Measurements from ENCODE around the gene PPP1R1A.
A peak's percentile ranks its signal among the peaks of the same experiment; 100 is the strongest.

The PPP1R1A gene

DNA sequence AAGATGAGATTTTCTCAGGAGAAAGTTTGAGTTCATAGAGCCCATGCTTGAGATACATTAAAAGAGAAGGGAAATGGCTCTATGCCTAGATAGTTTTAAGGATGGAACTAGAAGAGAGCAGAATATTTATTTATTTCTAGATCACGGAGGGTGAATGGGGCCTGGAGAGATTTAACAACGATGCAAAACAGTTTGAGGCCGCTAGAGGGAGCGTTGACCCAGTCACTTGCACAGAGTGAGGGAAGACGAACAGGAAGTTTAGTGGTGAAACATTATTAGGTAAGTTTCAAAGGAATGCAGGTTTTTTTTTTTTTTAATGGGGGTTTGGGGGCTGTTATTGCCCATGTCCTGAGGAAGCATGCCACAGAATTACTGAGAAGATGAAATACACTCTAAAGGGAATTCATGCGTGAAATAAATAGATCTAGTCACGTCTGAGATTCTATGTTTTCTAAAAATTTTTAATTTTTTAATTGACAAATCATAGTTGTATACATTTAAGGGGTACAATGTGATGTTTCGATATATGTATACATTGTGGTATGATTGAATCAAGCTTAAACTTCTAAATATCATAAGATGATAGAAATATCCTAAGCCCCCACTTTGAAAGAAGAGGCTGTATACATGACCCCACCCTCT, 14.8 kb upstream of the PPP1R1A start:
- DNase-seq: peak; percentile 80

DNA sequence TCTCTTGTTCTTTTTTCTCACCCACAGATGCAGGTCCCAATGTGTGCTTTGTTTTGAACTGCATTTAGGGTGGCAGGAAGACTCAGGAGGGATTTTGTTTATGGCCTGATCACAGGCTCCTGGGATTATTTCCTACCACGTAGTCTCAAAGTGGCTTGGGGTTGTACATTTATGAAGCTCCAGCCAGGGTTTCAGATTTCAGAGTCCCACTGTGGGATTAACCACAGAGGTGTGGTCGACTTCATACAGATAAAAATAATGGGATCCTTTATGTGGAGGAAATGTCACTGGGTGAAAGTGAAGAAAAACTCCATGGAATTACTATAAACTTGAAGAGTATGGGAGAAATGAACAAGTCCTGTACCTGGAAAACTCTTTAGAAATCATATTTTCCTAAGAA, 14.2 kb upstream of the PPP1R1A start:
- DNase-seq: peak; percentile 16

DNA sequence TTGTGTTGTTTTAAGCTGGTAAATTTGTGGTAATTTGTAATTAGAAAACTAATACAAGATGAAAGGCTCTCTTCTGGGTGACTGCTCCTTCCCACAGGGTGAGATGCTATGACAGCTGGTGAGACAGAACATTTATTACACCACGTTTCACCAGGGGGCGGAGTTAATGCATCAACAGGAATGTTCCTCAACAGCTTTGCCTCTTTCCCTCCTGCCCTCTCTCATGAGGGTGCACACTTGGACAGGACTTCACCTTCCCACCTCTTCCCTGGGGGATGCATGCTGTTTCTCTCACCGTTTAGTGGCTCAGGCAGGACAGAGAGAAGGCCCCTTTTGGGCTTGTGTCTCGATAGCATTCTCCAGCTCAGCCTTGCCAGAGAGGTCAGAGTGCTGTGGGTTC, 13.4 kb upstream of the PPP1R1A start:
- peak; percentile 65 for DNase-seq

DNA sequence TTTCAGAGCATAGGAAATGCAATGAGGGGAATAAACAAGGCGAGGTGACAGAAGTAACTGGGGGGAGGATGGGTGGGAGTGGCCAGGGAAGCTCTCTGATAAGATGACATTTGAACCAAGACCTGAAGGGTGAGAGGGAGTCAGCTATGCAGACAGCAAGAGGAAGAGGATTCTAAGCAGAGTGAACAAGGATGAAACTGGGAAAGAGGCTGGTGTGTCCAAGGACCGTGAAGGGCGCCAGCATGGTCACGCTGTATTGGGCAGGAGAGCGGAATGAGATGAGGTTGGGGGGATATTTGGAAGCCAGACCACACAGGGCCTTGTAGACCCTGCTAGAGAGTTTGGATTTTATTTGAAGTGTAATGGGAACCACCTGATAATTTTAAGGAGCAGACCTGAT, 10.5 kb upstream of the PPP1R1A start:
- DNase-seq: no peak

DNA sequence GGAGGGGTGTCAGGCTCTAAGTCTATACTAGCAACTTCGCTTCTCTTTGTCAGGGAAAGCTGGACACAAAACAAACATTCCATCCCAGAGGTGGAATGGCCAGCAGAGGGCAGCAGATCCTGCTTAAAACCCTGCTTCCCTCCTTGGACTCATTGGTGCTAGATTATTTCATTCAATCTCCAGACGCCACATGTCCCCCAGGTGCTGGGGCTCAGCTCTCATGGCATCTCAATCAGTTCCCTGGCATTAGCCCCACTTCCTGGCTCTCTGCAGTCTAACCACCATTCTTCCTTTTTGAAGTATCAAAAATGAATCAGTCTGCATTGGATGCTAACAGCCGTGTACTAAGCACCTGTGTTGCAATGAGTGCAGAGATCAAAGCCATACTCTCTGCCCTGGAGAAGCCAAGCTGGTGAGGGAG, 8.1 kb upstream of the PPP1R1A start:
- DNase-seq: peak; percentile 91

DNA sequence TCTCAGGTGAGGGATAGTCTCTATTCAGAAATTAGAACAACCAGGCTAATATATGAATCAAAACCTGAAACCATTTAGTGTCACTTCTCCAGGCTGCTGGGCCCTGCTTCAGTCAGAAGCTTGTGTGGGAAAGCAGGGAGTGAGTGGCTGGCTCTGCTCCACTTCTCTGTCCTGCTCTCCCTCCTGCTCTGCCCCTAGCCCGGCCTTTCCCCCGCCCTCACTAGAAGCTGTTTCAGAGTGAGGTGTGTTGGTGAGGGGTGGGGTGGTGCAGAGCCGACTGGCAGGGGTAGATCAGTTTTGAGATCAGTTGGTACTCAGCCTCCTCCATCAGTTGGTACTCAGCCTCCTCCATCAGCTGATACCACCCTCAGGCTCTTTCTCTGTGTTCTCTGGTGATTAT, 7.0 kb upstream of the PPP1R1A start:
- no peak for DNase-seq

DNA sequence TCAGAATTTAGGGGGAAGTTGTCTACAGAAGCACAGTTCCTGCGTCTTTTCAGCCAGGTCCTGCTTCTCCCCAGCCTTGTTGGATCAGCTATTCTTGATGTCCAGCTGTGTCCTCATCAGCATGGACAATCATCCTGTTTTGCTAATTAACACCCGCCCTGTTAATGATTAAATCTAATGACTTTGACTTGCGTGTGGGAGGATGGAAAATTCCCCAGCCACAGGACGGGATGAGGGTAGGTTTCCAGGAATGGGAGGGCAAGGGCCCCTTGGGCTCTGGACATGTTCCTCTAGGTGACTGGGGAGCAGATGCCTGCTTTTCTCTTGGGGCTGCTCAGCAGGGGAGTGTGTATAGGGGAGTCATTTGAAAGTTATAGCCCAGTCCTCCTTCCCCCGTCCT, 5.3 kb upstream of the PPP1R1A start:
- no peak for DNase-seq

DNA sequence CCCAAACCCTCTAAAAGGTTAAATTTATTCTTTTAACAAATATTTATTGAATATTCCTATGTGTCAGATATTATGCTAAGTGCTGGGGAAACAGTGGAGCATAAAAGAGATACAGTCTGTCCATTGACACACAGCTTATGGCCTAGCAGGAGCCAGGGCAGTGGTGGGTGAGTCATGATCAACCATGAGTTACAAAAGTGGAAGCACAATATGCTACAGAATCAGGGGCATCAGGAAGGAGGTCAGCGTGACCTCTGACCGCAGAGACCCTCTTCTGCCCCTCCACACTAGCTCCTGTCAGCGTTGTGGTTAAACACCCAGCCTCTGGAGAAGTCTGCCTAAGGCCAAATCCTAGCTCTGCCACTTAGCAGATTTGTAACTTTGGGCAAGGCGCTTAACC, 4.7 kb upstream of the PPP1R1A start:
- peak; percentile 64 for DNase-seq

DNA sequence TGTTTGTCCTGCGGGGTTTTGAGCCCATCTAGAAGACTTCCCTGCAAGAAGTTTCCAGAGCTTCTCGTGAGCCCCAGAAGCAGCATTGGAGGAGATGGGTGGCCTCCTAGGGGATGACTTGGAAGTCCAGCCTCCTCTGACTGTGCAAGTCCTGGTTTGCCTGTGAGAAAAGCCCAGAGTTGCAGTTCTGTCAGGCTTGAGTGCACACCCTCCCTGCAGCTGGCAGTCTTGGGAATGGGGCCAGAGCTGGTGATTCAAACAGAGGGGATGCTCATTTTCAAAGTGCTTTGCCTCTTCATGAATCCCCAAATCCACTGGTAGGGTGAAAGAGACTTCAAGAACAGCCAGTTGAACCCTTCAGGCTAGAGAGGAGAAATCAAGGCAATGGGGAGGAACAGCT, 3.9 kb upstream of the PPP1R1A start:
- no peak for DNase-seq

DNA sequence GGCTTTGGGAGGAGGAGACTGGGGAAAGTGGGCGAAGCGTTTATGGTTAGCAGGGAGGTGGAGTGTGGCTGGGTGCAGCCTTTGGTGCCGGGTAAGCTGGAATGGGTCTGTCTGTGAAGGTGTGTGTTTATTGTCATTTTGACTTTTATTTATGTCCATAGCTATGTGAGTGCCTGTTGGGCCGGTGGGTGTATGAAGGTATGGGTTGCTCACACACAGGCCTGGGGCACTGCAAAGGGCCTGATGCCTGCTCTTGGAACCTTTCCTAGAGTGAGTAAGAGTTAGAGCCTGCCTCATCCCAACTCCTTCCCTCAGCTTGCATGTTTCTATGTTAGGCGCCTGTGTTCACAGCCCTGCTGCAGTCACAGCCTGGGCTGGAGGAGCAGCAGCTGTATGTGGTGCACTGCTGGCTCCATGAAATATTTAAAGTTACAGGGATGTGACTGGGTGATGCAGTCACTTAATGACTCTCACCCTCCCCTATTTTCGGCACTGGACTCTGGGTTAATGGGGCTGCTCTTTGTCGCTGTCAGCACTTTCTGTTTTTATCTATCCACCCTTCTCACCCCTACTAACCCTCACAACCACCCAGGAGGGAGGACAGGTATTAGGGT, 2.6 kb upstream of the PPP1R1A start:
- DNase-seq: peak; percentile 67

DNA sequence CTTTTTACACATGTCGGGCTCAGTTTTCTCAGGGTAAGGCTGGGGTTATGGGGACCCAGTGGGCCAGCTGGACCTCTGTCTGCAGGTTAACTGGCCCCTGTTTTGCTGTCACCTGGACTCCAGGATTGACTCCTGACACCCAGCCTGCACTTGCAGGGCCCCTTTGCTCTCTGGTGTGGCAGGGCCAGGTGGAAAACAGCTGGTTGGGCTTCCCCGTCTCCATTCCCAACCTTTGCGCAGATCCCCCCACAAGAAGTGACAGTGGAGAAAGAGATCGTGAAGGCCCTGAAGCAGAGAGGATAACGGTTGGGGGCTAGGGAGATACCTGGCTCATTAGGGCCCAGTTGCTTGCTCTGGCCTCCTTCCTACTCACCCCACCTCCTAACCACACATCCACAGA, 1.5 kb upstream of the PPP1R1A start:
- DNase-seq: no peak

DNA sequence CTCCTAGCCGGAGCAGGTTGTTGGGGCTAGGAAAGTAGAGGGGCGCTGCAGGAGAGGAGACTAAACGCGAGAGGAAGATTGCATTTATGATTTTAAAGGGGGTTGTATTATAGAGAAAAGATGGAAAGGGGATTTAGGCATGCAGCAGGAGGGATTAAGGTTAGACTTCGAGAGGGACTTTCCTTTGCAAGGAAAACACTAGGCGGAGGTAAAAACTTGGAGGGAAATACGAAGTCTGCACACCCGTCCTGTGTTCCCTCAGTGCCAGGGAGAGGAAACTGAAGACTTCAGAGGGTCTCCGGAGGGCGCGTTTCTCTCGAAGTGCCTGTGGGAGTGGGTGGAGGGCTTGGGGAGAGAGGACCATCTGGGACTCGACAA, 420 bp upstream of the PPP1R1A start:
- DNase-seq: no peak

DNA sequence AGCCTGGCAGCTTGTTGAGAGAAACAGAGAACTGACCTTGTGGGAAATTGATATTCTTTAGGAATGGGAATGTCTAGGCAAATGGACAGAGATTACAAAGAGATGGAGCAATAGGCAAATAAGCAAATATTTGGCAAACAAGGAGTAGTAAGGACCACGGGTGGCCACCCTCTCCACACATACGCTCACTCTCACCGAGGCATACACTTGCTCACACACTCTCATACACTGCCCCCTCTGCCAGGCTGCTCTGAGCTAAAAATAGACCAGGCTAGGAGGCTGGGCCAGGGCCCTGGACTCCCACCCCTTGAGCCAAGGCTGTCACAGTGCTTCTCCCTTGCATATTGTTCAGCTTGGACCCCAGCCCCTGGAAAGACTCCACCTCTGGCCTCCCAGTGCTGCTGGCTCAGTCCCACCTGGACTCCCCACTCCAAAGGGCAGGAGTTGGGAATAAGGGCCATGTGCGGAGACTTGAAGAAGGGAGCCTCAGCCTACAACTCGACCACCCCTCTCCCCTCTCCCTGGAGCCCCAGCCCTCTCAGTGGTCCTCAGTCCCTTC, 1.1 kb downstream of the PPP1R1A start:
- no peak for DNase-seq

DNA sequence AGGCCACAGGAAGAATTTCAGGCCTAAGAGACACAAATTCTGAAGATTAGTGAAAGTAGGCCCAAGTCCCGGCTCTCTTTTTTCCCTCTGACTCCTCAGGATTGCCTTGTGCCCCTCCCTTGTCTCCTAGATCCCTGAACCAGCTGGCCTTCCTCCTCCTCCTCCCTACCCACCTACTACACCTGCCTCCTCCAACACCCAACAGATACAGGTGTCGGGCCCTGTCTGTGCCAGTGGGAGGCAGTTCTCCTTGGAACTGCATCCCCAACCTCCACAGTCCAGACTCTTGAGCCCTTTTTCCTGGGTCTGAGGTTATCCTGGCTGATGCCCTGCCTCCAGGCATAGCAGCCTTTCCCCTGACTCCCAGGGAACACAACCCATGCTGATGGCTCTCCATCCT, 1.8 kb downstream of the PPP1R1A start:
- DNase-seq: no peak

DNA sequence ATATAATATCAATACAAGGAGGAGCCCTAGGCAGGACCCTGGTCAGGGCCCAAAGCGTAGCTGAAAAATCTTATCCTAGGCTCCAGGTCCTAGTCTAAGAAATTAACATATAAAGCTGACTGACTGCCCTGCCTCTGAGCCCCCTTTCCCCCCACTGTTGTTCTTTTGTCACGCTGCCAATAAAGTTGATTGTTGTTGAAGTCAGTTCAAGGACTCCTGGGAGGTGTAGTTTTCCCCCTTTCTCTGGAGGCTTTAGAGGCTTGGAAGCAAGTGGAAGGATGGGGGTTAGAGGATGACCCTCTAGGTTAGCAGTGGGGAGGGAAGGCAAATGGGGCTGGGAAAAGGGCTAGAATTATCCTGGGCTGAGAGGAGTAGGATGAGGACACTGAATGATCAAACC, 3.2 kb downstream of the PPP1R1A start:
- DNase-seq: no peak

DNA sequence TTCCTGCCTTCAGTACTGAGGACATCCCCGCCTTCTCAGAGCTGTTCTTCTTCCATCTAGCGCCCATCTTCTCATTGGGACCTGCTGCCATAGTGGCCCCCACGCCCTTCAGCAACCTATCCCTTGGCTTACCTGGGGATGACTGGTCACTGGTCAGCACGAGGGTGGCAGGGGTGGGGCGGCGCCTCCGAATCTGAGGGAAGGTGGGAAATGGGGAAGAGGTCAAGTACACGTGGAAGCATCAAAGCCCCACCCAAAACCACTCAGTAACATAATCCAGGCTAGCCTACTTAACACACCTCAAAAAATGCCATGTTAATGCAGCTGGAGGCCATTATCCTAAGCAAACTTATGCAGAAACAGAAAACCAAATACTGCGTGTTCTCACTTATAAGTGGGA, 4.3 kb downstream of the PPP1R1A start:
- DNase-seq: no peak

DNA sequence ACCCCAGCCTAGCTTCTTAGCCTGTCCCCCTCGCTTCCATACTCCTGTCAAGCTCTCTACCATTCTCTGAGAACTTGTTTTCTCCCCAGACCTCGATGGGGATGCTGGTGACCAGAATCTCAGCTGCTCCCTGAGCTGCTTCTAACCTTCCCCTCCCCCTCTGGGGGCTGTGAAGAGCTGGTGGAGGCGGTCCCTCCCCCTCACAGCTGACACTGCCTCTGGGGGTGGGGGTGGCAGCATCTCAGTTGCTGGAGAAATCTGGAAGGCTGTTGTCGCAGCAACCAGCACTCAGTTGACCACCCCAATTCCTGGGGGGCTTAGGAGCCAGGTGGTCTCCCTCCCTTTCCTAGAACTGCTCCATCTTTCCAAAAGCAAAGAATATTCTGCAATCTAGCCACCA, 4.7 kb downstream of the PPP1R1A start:
- no peak for DNase-seq

DNA sequence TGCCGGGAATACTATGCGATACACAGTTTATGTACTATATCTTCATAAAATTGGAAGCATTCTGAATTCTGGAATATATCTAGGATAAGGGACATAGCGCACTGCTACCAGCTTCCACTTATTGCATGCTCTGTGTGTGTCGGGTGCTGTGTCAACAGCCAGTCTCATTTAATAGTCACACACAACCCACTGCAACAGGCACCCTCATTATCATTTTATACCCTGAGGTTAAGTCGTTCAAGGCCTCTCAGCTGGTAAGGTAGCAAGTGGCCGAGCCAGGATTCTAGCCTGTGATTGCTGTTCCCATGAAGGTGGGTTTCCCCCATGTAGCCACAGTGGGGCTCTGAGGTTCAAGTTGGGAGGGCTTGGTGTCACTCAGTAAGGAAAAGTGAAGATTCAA, 7.0 kb downstream of the PPP1R1A start:
- DNase-seq: no peak

DNA sequence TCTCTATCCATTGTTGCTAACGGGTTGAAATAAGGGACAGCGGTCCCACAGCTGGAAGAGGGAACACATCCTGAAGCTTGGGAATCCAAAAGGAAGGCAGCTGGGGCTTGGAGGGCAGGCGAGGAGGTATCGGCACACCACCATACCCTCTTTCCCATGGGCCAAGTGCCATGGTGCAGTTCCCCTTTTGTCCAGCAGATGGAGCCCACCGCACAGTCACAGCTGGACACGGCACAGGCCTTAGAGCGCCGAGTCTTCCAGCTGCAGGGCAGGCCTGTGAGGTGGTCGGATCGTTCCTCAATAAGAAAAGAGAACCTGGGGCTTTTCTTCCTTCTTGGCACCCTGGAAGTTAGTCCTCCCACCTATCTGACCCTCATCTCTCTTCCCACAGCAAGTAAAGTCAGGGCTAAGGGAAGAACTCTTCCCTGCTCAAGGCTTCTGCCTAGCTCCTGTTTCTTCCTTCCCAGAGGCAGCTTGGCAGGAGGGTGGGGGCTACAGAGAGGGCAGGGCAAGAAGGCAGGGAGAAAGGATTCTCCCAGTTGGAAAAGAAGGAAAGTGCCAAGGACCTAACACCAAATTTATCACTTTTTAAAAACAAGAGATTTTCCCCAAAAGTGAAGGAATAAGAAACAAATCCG, 8.6 kb downstream of the PPP1R1A start:
- DNase-seq: peak; percentile 96

DNA sequence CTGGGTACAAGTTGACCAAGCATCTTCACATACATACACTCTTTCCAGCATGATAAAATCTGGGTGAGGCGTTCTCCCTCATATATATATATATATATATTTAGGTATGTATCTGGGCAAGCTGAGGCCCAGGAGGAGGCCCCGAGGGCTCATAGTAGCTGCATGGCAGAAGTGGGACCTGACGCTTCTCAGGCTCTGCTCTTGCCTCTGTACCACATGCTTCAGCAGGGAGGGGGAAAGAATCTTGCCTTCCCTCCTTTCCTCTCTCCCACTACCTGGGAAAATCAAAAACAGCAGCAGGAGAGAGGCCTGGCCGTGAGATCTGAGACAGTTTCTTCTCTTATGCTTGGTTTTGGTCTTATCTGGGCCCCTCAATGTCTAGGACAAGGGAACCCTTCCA, 9.2 kb downstream of the PPP1R1A start:
- DNase-seq: no peak

DNA sequence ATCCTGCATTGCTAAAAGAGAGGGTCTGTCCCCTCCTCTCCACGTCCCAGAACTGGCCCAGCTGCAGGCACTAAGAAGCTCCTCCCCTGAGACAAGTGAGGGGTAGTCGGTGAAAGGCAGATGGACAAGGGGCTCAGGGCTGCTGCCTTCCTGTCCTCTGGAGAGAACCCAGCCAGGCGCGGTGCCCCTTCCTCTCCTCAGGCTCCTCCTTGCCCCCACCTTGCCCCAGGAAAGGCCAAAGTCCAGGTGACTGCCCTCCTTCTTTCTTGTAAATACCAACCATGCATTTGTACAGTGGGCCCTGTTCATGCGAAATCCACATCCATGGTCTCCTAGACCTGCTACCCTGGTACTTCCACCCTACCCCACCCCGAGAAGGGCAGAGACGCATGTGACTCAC, 9.7 kb downstream of the PPP1R1A start:
- DNase-seq: no peak

DNA sequence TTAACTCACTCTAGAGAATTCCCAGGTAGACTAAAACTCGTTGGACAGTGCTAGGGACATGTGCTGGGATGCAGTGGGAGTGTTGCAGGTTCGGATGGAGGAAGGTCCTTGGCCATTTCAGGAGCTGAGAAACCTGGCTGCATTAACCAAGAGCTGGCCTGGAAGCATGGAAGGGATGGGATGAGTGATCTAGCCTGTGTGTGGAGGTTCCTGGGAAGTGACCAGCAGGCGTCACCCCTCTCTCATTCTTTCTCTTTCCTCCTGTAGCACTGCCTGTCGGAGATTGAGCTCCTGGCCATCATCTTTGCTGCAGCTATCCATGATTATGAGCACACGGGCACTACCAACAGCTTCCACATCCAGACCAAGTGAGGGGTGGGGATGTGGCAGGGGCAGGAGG, 15.6 kb downstream of the PPP1R1A start:
- no peak for DNase-seq

DNA sequence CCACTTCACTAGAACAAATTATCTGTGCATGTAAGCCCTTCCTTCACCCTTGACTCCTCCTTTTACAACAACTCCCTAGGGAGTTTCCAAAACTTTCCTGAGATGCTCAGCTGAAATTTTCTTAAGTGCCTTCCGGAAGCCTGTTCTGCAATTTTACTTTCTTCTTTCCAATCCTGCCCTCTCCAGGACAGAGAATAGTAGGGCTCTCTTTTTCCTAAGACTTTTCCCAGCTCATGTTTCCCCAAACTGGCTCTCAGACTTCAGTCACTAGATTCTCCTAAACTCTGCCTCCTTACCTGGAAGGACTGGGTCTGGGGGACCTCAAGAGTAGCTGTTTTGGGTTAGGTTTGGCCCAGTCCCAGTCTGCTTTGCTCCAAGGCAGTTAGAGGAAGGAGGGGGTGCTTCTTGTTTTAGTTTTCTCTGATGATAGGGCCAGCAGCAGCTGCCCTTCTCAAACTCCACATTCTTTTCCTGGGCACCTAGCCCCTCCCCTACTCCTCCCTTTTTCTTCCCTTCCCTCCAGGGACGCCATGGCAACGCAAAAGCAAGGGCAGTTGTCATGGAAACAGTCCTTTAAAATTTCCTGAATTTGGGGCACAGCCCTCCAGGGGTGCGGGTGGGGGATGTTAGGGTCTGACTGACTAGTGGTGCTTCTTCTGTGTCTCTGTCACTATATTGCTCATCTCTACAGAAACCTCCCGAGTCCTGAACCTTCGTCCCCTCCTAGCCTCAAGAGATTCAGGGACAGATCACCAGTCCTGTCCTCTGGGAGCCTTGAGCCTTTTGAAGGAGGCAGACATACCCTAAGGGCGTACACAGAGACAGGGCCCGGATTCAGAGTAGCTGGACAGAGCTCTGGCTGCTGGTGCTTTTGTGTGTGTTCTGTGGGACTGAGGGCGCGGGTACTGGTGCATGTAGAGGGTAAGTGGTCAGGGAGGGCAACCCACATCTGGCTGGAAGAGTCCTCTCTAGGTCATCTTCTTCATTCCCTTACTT, 17.0 kb downstream of the PPP1R1A start:
- DNase-seq: peak; percentile 86
